WTC11 (cell line): ENCODE measurements around the gene KRTAP3-2.

Experiments used
- CBFB ChIP-seq: sonication (generic); formaldehyde crosslinking; IDR thresholded peaks from 2 replicates; pipeline ENCODE4 v1.8.1; 2022; ENCODE audit warnings: mild to moderate bottlenecking, low read depth, missing genetic modification reagents
- CREM ChIP-seq: sonication (generic); formaldehyde crosslinking; IDR thresholded peaks from 2 replicates; pipeline ENCODE4 v1.8.1; 2022; ENCODE audit warnings: mild to moderate bottlenecking, missing genetic modification reagents, moderate library complexity
- ETV6 ChIP-seq: sonication (generic); formaldehyde crosslinking; IDR thresholded peaks from 2 replicates; pipeline ENCODE4 v1.8.1; 2022; ENCODE audit warnings: mild to moderate bottlenecking, missing genetic modification reagents
- FOXJ3 ChIP-seq: sonication (generic); formaldehyde crosslinking; IDR thresholded peaks from 2 replicates; pipeline ENCODE4 v1.9.0; 2021; ENCODE audit warnings: missing genetic modification reagents, mild to moderate bottlenecking, borderline replicate concordance
- JUN ChIP-seq: sonication (generic); formaldehyde crosslinking; IDR thresholded peaks from 2 replicates; pipeline ENCODE4 v1.8.0; 2023; ENCODE audit warnings: mild to moderate bottlenecking, missing genetic modification reagents
- RELA ChIP-seq: sonication (generic); formaldehyde crosslinking; IDR thresholded peaks from 2 replicates; pipeline ENCODE4 v1.8.1; 2022; ENCODE audit warnings: missing genetic modification reagents, mild to moderate bottlenecking, borderline replicate concordance
- ZNF416 ChIP-seq: fragments of 250-450 bp; sonication (Bioruptor Pico); IDR thresholded peaks from 2 replicates; pipeline ENCODE4 v1.9.0; 2021; ENCODE audit warnings: mild to moderate bottlenecking, inconsistent platforms
- TF ChIP-seq, protein P1 (sequence below): fragments of 200-600 bp; IDR thresholded peaks from 2 replicates; pipeline ENCODE4 v1.8.0; 2022; ENCODE audit warnings: antibody characterized with exemption
- TF ChIP-seq, protein P2 (sequence below): sonication (generic); formaldehyde crosslinking; IDR thresholded peaks from 2 replicates; pipeline ENCODE4 v1.8.0; 2022; ENCODE audit warnings: mild to moderate bottlenecking, missing genetic modification reagents
- TF ChIP-seq, protein P3 (sequence below): sonication (generic); formaldehyde crosslinking; IDR thresholded peaks from 2 replicates; pipeline ENCODE4 v1.8.0; 2022; ENCODE audit warnings: missing genetic modification reagents
- TF ChIP-seq, protein P4 (sequence below): sonication (generic); formaldehyde crosslinking; IDR thresholded peaks from 2 replicates; pipeline ENCODE4 v1.8.0; 2023; ENCODE audit warnings: missing genetic modification reagents
- TF ChIP-seq, protein P5 (sequence below): sonication (generic); formaldehyde crosslinking; IDR thresholded peaks from 2 replicates; pipeline ENCODE4 v1.8.1; 2022; ENCODE audit warnings: low read depth, mild to moderate bottlenecking, moderate library complexity, missing genetic modification reagents, borderline replicate concordance

DNA sequence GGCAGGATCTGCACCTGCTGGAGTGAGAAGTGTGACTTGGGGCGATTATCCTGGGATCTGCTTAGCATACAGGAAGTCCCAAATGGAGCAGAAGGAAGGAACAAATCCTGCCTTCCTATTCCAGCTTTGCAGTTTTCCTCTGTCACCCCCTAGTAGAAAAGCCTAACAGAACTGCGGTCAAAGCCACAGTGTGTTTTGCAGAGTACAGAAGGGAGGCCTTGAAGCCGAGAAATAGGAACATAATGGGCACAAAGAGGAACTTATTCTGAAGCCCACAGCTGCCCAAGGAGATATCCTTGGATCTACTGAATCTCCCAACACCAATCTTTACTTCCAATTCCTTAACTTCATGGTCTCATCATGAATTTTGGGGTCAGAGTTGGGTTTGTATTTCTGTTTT, 18.8 kb upstream of the KRTAP3-2 start:
- TF ChIP-seq, protein P1, sequence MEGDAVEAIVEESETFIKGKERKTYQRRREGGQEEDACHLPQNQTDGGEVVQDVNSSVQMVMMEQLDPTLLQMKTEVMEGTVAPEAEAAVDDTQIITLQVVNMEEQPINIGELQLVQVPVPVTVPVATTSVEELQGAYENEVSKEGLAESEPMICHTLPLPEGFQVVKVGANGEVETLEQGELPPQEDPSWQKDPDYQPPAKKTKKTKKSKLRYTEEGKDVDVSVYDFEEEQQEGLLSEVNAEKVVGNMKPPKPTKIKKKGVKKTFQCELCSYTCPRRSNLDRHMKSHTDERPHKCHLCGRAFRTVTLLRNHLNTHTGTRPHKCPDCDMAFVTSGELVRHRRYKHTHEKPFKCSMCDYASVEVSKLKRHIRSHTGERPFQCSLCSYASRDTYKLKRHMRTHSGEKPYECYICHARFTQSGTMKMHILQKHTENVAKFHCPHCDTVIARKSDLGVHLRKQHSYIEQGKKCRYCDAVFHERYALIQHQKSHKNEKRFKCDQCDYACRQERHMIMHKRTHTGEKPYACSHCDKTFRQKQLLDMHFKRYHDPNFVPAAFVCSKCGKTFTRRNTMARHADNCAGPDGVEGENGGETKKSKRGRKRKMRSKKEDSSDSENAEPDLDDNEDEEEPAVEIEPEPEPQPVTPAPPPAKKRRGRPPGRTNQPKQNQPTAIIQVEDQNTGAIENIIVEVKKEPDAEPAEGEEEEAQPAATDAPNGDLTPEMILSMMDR, result no peak
- TF ChIP-seq, protein P2, sequence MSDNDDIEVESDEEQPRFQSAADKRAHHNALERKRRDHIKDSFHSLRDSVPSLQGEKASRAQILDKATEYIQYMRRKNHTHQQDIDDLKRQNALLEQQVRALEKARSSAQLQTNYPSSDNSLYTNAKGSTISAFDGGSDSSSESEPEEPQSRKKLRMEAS (CRISPR knock-in tag), result no peak
- TF ChIP-seq RELA (CRISPR knock-in tag) (no peak), ZNF416 (CRISPR knock-in tag) (no peak), JUN (CRISPR knock-in tag) (no peak), ETV6 (CRISPR knock-in tag) (no peak), CBFB (CRISPR knock-in tag) (no peak), FOXJ3 (CRISPR knock-in tag) (no peak), CREM (CRISPR knock-in tag) (no peak)
- TF ChIP-seq, protein P3, sequence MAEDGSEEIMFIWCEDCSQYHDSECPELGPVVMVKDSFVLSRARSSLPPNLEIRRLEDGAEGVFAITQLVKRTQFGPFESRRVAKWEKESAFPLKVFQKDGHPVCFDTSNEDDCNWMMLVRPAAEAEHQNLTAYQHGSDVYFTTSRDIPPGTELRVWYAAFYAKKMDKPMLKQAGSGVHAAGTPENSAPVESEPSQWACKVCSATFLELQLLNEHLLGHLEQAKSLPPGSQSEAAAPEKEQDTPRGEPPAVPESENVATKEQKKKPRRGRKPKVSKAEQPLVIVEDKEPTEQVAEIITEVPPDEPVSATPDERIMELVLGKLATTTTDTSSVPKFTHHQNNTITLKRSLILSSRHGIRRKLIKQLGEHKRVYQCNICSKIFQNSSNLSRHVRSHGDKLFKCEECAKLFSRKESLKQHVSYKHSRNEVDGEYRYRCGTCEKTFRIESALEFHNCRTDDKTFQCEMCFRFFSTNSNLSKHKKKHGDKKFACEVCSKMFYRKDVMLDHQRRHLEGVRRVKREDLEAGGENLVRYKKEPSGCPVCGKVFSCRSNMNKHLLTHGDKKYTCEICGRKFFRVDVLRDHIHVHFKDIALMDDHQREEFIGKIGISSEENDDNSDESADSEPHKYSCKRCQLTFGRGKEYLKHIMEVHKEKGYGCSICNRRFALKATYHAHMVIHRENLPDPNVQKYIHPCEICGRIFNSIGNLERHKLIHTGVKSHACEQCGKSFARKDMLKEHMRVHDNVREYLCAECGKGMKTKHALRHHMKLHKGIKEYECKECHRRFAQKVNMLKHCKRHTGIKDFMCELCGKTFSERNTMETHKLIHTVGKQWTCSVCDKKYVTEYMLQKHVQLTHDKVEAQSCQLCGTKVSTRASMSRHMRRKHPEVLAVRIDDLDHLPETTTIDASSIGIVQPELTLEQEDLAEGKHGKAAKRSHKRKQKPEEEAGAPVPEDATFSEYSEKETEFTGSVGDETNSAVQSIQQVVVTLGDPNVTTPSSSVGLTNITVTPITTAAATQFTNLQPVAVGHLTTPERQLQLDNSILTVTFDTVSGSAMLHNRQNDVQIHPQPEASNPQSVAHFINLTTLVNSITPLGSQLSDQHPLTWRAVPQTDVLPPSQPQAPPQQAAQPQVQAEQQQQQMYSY (CRISPR knock-in tag), result no peak
- TF ChIP-seq, protein P4, sequence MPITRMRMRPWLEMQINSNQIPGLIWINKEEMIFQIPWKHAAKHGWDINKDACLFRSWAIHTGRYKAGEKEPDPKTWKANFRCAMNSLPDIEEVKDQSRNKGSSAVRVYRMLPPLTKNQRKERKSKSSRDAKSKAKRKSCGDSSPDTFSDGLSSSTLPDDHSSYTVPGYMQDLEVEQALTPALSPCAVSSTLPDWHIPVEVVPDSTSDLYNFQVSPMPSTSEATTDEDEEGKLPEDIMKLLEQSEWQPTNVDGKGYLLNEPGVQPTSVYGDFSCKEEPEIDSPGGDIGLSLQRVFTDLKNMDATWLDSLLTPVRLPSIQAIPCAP (CRISPR knock-in tag), result no peak
- TF ChIP-seq, protein P5, sequence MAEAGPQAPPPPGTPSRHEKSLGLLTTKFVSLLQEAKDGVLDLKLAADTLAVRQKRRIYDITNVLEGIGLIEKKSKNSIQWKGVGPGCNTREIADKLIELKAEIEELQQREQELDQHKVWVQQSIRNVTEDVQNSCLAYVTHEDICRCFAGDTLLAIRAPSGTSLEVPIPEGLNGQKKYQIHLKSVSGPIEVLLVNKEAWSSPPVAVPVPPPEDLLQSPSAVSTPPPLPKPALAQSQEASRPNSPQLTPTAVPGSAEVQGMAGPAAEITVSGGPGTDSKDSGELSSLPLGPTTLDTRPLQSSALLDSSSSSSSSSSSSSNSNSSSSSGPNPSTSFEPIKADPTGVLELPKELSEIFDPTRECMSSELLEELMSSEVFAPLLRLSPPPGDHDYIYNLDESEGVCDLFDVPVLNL, result no peak
